Measurements from ENCODE around the gene SLC13A2.

DNA sequence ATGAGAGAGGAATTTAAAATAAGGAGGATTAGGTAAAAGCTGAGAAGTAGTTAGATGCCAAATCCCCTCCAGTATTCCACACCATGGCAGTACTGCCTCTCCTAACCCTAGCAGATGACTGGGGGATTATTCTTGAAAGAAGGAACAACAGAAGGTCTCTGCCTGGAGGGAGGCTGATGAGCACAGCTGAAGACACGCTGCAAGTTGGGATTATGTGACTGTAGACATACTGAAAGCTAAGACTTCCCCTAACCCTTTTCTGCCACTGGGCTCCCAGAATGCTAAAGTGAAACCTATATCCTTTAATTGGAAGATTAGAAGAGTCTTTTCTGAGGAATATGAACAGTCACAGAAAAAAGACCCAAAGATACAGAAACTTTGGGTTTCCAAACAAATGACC is 39.7 kb upstream of the SLC13A2 start:
- TF ChIP-seq, protein P1, sequence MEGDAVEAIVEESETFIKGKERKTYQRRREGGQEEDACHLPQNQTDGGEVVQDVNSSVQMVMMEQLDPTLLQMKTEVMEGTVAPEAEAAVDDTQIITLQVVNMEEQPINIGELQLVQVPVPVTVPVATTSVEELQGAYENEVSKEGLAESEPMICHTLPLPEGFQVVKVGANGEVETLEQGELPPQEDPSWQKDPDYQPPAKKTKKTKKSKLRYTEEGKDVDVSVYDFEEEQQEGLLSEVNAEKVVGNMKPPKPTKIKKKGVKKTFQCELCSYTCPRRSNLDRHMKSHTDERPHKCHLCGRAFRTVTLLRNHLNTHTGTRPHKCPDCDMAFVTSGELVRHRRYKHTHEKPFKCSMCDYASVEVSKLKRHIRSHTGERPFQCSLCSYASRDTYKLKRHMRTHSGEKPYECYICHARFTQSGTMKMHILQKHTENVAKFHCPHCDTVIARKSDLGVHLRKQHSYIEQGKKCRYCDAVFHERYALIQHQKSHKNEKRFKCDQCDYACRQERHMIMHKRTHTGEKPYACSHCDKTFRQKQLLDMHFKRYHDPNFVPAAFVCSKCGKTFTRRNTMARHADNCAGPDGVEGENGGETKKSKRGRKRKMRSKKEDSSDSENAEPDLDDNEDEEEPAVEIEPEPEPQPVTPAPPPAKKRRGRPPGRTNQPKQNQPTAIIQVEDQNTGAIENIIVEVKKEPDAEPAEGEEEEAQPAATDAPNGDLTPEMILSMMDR (IDR thresholded peaks at IDR 0.05): no peak
- TF ChIP-seq POLR2A (IDR thresholded peaks at IDR 0.05): no peak

All from adrenal gland (tissue), 5 donors.